GM10248 (cell line): ENCODE measurements around the gene MYO9B.

ENCODE experiments used
- CTCF ChIA-PET: fragments of 300-600 bp; sonication (Branson Sonifier 250); formaldehyde crosslinking; extraction: SDS; loops from one replicate; lab custom pipeline; 2021; ENCODE audit warnings: antibody characterized with exemption; lab: Yijun Ruan, JAX
- POLR2A ChIA-PET: fragments of 350-650 bp; sonication (Branson Sonifier 250); formaldehyde crosslinking; extraction: SDS; loops from one replicate; lab custom pipeline; 2020; ENCODE audit warnings: antibody characterized with exemption; lab: Yijun Ruan, JAX
- DNase-seq: peaks from one replicate; pipeline ENCODE4 v3.0.0; 2012; ENCODE audit errors: extremely low spot score
- CTCF ChIP-seq: IDR thresholded peaks from 2 replicates; pipeline ENCODE4 v1.5.1; 2012; ENCODE audit warnings: mild to moderate bottlenecking, low read depth; ENCODE audit errors: extremely low read depth, missing control alignments, control extremely low read depth

Gene MYO9B

GRCh38 chr19:17235971-17236777, 160.6 kb downstream of the MYO9B start:
- POLR2A ChIA-PET: interaction anchor here (0.6 to 2.0 kb wide), 2 partner anchors 10 to 77 kb away, joined by 4 to 5 read pairs; partner anchors contain the start of gene OCEL1
- DNase-seq: no peak
- no peak for TF ChIP-seq CTCF
- CTCF ChIA-PET: interaction anchor here (0.6 to 3.6 kb wide), 24 partner anchors 10 to 184 kb away, joined by 3 to 13 read pairs (median 4); partner anchors contain the start of genes BABAM1 and OCEL1

GRCh38 chr19:17236811-17237543, 161.4 kb downstream of the MYO9B start:
- ChIA-PET POLR2A (no interaction called here), CTCF (interaction anchor here (1.2 to 3.6 kb wide), 5 partner anchors 11 to 23 kb away, joined by 3 to 13 read pairs (median 4); no protein-coding TSS in a partner anchor)
- no peak for DNase-seq
- TF ChIP-seq CTCF: no peak

- ChIA-PET CTCF (interaction anchor here (1.2 to 1.4 kb wide), 3 partner anchors 12 to 22 kb away, joined by 3 read pairs; no protein-coding TSS in a partner anchor), POLR2A (no interaction called here)
- DNase-seq: no peak
- TF ChIP-seq CTCF: no peak
These were observed 162.4 kb downstream of the MYO9B start for GRCh38 chr19:17237747-17238706.

GRCh38 chr19:17240062-17240752, 164.6 kb downstream of the MYO9B start:
- no peak for DNase-seq
- TF ChIP-seq CTCF: no peak
- POLR2A ChIA-PET: no interaction called here
- CTCF ChIA-PET: interaction anchor here (0.7 to 2.0 kb wide), 3 partner anchors 19 to 167 kb away, joined by 3 to 5 read pairs (median 3); no protein-coding TSS in a partner anchor

GRCh38 chr19:17240826-17241399, 165.3 kb downstream of the MYO9B start:
- ChIA-PET POLR2A (interaction anchor here (0.6 kb wide), 1 partner anchor 14 kb away, joined by 4 read pairs; no protein-coding TSS in a partner anchor), CTCF (interaction anchor here (2.0 kb wide), 1 partner anchor 18 kb away, joined by 5 read pairs; no protein-coding TSS in a partner anchor)
- no peak for TF ChIP-seq CTCF

More at GRCh38 chr19:17240826-17241399, 165.3 kb downstream of the MYO9B start:
- no peak for DNase-seq
